DMS 273 treated with DMSO at 0.1 percent for 48 hours (cell line): ENCODE results near the gene SCYGR4.
"Not testable (repeated sequence)": the region's sequence is repeated elsewhere in the genome, so short reads cannot be mapped to it uniquely, and the experiment has no call there.

Experiments used
- DNase-seq: peaks from one replicate; lab custom pipeline; 2025; lab: John Stamatoyannopoulos, UW

Gene SCYGR4

DNA sequence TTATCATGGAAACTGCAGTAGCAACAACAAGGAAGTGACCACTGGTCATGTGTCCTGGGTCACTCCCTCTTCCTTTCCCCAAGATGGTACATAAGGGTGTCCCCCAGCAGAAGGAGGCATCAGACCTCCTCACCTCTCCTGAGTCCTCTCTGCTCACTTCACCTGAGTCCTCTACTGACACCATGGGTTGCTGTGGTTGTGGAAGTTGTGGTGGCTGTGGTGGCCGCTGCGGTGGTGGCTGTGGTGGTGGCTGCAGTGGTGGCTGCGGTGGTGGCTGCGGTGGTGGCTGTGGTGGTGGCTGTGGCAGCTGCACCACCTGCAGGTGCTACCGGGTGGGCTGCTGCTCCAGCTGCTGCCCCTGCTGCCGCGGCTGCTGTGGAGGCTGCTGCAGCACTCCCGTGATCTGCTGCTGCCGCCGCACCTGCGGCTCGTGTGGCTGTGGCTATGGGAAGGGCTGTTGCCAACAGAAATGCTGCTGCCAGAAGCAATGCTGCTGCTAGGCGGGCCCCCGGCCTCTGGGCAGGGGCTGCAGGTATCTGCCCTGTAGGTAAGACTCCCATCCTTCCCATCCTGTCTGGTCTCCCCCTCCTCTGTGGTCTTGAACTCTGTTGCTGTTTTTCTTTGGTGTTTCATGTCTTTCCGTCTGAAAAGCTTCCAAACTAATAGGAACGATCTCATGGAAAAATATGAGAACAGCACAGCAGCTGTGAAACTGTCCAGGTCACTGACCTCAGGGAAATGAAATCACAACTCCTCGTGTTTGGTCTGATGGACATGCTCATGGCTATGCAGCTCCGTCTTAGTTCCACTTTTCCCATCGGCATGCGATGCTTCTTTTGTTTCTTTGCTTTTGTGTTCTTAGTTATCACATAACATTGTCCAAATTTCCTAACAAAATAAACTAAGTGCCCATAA, at the start of gene SCYGR4:
Gene SCYGR4, plus strand, starts transcription at position 183 of the 915 bp plus-strand sequence. Its CDS starts 0 bp downstream, at position 183.
- DNase-seq: no peak

DNA sequence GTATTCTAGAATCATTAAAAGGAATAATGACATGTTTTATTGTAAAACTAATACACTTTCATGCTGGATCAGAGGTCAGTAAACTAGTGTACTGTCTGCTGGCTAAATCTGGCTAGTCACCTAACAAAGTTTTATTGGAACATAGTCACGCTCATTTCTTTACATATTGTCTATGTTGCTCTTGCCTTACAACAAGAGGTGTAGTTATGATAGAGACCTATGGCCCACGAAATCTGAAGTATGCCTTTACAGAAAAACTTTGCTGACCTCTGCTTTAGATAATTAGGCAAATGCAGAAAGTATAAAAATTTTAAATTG, 48.5 kb upstream of the SCYGR4 start:
- DNase-seq: no peak

GRCh38 chr2:227570615-227571014, 46.7 kb upstream of the SCYGR4 start:
- no peak for DNase-seq

GRCh38 chr2:227576110-227576509, 41.2 kb upstream of the SCYGR4 start:
- no peak for DNase-seq

- DNase-seq: no peak
Observed at GRCh38 chr2:227576812-227577211, 40.5 kb upstream of the SCYGR4 start.

DNA sequence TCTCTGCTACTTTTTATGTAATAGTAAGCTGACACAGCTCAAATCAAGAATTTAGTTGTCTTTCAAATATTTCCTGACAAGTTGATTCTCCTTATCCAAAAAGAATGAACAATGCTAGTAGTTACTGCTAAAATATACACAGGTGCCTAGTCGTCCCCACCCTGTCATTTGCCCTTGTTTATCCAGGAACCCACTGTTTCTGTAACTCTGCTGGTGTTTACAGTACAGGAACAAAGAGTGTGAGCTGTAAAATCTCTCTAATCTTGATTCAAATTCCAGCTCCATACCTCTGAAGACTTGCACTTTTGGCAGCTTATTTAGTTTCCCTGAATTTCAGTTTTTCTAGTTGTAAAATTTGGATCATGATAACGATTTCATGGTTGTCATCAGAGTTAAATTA, 39.7 kb upstream of the SCYGR4 start:
- no peak for DNase-seq

- no peak for DNase-seq
Observed at GRCh38 chr2:227578642-227579041, 38.7 kb upstream of the SCYGR4 start.

- DNase-seq: no peak
Observed at GRCh38 chr2:227579791-227580190, 37.5 kb upstream of the SCYGR4 start.

- DNase-seq: no peak
Observed at GRCh38 chr2:227582369-227582768, 34.9 kb upstream of the SCYGR4 start.

- no peak for DNase-seq
Observed at GRCh38 chr2:227592694-227593387, 24.5 kb upstream of the SCYGR4 start.

GRCh38 chr2:227595797-227596196, 21.5 kb upstream of the SCYGR4 start:
- DNase-seq: no peak

GRCh38 chr2:227597036-227597435, 20.3 kb upstream of the SCYGR4 start:
- no peak for DNase-seq

DNA sequence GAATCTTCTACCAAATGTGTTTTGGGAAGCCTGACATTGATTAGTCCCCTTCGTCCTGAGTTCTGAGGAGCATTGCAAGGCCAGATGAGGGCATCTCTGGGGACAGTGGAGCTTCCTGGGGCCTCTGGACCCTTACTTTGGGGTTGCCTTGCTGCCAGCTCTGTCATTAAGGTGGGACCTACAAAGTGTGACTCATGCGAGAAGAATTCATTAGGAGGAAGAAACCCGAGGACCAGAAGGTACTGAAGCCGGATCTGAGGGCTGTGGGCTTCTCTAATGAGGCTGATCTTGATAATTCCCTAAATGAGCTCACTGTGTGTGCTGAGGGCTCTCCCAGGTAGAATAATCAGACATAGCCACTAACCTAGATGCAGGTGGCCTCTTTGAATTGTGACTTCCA, 19.3 kb upstream of the SCYGR4 start:
- DNase-seq: no peak

DNA sequence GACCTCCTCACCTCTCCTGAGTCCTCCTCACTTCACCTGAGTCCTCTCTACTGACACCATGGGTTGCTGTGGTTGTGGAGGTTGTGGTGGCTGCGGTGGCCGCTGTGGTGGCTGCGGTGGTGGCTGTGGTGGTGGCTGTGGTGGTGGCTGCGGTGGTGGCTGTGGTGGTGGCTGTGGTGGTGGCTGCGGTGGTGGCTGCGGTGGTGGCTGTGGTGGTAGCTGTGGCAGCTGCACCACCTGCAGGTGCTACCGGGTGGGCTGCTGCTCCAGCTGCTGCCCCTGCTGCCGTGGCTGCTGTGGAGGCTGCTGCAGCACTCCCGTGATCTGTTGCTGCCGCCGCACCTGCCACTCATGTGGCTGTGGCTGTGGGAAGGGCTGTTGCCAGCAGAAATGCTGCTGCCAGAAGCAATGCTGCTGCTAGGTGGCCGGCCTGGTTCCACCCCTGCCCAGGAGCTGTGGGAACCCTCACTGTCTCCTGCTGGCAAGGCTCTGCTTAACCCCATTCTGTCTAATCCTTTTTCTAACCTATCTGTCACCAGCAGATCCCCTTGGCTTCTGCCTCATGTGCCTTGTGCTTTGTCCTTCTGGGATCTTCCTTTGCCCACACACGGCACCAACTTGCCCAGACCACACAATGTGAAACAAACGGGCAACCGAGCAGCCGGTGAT, 18.3 kb upstream of the SCYGR4 start, which contains the start of gene SCYGR2:
Gene SCYGR2, plus strand, starts transcription at position 59 of the 669 bp plus-strand sequence. Its CDS starts 0 bp downstream, at position 59.
- DNase-seq: not testable (repeated sequence)

GRCh38 chr2:227602358-227602757, 14.9 kb upstream of the SCYGR4 start:
- no peak for DNase-seq

DNA sequence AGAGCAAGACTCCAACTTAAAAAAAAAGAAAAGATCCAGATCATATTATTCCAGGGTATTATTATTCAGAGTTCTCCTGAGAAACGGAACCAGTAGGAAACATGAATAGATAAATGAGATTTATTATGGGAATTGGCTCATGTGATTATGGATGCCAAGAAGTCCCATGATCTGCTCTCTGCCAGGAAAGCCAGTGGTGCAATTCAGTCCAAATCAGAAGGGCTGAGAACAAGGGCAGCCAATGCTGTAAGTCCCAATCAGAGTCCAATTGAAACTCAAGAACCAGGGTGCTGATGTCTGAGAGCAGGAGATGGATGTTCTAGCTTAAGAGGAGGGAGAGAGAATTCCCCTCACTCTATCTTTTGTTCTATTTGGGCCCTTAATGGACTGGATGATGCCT, 10.8 kb upstream of the SCYGR4 start:
- DNase-seq: no peak

- DNase-seq: no peak
Observed at GRCh38 chr2:227607941-227608340, 9.4 kb upstream of the SCYGR4 start.

- DNase-seq: no peak
Observed at GRCh38 chr2:227608561-227609338, 8.5 kb upstream of the SCYGR4 start.

DNA sequence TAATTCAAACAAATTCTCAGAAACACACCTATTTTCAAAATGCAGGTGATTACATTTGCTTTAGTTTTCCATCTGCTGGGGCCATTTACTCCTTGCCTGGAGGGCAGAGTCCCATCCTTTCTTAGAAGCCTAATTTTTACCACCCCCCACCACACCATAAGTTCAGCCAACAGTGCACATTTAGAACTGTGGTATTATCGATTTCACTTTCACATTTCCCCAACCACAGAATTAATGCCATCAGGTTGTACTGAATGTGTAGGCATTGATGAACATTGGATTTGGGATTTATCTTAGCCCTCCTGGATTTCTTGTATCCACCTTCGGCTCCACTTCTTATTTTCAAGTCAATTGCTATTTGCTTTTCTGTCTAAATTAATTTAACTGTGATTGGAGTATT, 7.2 kb upstream of the SCYGR4 start:
- no peak for DNase-seq

DNA sequence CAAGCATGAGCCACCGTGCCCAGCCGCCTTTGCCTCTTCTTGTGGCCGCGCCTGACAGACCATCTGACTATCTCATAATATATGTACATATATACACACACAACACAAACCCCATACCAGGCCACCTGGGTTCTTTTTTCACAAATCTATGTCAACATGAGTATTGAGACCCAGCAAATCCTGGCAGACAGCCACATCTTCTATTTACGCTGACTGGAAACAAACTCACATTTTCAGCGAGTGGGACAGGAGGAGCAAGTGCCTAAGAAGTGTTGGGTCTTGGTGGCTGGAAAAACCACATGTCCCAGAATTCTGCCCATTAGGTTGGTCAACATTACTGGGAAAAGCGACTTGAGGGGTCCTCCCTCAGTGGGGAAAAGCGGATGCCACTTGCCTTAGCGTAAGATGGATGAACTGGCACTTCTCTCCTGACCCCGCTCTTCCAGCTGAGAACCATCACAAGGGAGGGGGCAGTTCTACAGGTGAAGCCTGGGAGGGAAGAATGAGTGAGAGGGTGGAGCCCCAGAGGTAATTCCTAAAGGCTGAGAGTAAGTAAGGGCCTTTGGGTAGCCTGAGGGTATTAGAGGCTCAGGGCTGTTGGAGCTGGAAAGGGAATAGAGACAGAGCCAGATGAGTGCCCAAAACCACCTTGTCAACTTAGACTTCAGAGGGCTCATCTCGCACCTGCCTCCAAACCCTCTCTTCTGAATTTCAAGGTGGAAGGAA, 4.6 kb upstream of the SCYGR4 start:
- no peak for DNase-seq

GRCh38 chr2:227613272-227613660, 4.0 kb upstream of the SCYGR4 start:
- no peak for DNase-seq
